ENCODE measurements around the gene GNB1L.

- TF ChIP-seq POLR2AphosphoS5 (IDR thresholded peaks at IDR 0.05) (no peak), POLR2A (IDR thresholded peaks at IDR 0.05; ENCODE audit: low read depth) (no peak), EP300 (IDR thresholded peaks at IDR 0.05) (no peak)
- TF ChIP-seq, protein P1, sequence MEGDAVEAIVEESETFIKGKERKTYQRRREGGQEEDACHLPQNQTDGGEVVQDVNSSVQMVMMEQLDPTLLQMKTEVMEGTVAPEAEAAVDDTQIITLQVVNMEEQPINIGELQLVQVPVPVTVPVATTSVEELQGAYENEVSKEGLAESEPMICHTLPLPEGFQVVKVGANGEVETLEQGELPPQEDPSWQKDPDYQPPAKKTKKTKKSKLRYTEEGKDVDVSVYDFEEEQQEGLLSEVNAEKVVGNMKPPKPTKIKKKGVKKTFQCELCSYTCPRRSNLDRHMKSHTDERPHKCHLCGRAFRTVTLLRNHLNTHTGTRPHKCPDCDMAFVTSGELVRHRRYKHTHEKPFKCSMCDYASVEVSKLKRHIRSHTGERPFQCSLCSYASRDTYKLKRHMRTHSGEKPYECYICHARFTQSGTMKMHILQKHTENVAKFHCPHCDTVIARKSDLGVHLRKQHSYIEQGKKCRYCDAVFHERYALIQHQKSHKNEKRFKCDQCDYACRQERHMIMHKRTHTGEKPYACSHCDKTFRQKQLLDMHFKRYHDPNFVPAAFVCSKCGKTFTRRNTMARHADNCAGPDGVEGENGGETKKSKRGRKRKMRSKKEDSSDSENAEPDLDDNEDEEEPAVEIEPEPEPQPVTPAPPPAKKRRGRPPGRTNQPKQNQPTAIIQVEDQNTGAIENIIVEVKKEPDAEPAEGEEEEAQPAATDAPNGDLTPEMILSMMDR (IDR thresholded peaks at IDR 0.05) = no peak
These were observed 22.1 kb downstream of the GNB1L start for GRCh38 chr22:19832476-19833108.

Measured in esophagus muscularis mucosa (tissue), 4 donors.